ENCODE results near the gene GPATCH8.

DNA sequence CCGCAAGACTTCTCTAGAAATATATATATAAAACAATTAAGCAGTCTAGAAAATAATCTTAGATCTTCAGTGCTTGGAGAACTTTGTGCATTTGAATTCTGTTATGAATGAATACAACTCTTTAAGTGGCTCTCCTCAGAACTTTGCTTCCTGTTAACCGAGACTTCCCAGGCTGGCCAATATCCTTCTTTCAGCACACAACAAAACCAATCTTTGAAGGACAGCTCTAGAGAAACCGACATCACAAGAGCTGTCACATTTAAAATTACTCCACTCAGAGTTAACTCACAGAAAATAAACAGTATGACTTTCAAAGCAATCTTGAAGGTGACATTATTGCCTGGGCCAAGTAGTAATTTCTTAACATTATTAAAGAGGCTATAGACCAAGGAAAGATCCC is 64.0 kb downstream of the GPATCH8 start:
- TF ChIP-seq POLR2A (IDR thresholded peaks at IDR 0.05; ENCODE audit: low read length), result no peak
- no peak for TF ChIP-seq GATA1 (IDR thresholded peaks at IDR 0.05; ENCODE audit: low read depth, low read length)
